GM12878 (cell line): Measurements from ENCODE around the gene TXNL1.
"Not testable (repeated sequence)": the region's sequence is repeated elsewhere in the genome, so short reads cannot be mapped to it uniquely, and the experiment has no call there.

ENCODE experiments used
- BCLAF1 ChIP-seq: fragments of 450-650 bp; IDR thresholded peaks from 2 replicates; pipeline ENCODE4 v1.6.1; 2017; ENCODE audit warnings: antibody characterized with exemption, mild to moderate bottlenecking, moderate library complexity
- CTCF ChIP-seq, 3 experiments: IDR thresholded peaks in 2 of 3; conservative IDR thresholded peaks in 1 of 3; 2 replicates each; pipeline ENCODE4 v1.5.1; 2011; ENCODE audit warnings: low read depth in 3 of 3, low read length in 3 of 3, mild to moderate bottlenecking in 3 of 3, control low read depth in 2 of 3, moderate library complexity in 2 of 3, inconsistent platforms in 1 of 3, mixed read lengths in 1 of 3; ENCODE audit not compliant: control insufficient read depth in 2 of 3, insufficient read depth in 1 of 3; ENCODE audit errors: extremely low read depth in 1 of 3
- EZH2 ChIP-seq: IDR thresholded peaks from 2 replicates; pipeline ENCODE4 v1.6.1; 2012; ENCODE audit warnings: low read depth, mild to moderate bottlenecking, control low read depth, inconsistent platforms, low read length, borderline replicate concordance; ENCODE audit not compliant: control insufficient read depth
- JUND ChIP-seq: IDR thresholded peaks from 2 replicates; pipeline ENCODE4 v1.6.1; 2012; ENCODE audit warnings: low read depth, mild to moderate bottlenecking, low read length, improper control_type of control experiment, moderate library complexity
- LARP7 ChIP-seq: fragments of 450-650 bp; IDR thresholded peaks from 2 replicates; pipeline ENCODE4 v1.6.1; 2017; ENCODE audit warnings: mild to moderate bottlenecking
- MEF2B ChIP-seq: fragments of 450-650 bp; IDR thresholded peaks from 2 replicates; pipeline ENCODE4 v1.6.1; 2018; ENCODE audit warnings: mild to moderate bottlenecking, moderate library complexity; ENCODE audit not compliant: partially characterized antibody, poor library complexity, severe bottlenecking
- MTA3 ChIP-seq: IDR thresholded peaks from 2 replicates; pipeline ENCODE4 v1.6.1; 2012; ENCODE audit warnings: low read length, inconsistent platforms, borderline replicate concordance
- MYB ChIP-seq: fragments of 150-350 bp; IDR thresholded peaks from 2 replicates; pipeline ENCODE4 v1.6.1; 2014; ENCODE audit warnings: mild to moderate bottlenecking, low read depth, low read length, borderline replicate concordance
- RAD21 ChIP-seq: IDR thresholded peaks from 2 replicates; pipeline ENCODE4 v1.6.1; 2011; ENCODE audit warnings: mild to moderate bottlenecking, low read depth, low read length, moderate library complexity; ENCODE audit not compliant: insufficient read depth
- SREBF1 ChIP-seq: IDR thresholded peaks from 2 replicates; pipeline ENCODE4 v1.6.1; 2012; ENCODE audit warnings: mild to moderate bottlenecking, low read length
- SRF ChIP-seq, 2 experiments: IDR thresholded peaks; 2 replicates each; pipeline ENCODE4 v1.6.1; 2011; ENCODE audit warnings: low read depth in 2 of 2, low read length in 2 of 2, mild to moderate bottlenecking in 1 of 2, moderate library complexity in 1 of 2
- USF2 ChIP-seq: IDR thresholded peaks from 2 replicates; pipeline ENCODE4 v1.6.1; 2011; ENCODE audit warnings: low read depth, low read length, improper control_type of control experiment, borderline replicate concordance

DNA sequence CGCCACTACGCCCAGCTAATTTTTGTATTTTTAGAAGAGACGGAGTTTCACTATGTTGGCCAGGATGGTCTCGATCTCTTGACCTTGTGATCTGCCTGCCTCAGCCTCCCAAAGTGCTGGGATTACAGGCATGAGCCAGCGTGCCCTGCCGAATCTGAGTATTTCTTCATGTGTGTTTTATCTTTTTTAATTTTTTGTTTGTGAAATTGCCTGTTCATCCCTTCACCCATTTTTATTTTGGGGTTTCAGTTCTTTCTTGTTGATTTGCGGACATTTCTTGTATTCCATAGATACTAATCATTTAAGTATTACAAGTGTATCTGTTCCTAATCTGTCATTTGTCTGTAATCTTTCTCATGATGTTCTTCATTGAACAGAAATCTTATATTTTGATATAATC is 15.9 kb upstream of the TXNL1 start:
- TF ChIP-seq JUND; BCLAF1; RAD21; MTA3; CTCF (IDR thresholded peaks at IDR 0.05 in 2 of 3, conservative IDR thresholded peaks at IDR 0.05 in 1 of 3; ENCODE audit: control insufficient read depth in 2 of 3, extremely low read depth in 1 of 3, insufficient read depth in 1 of 3, low read depth in 3 of 3, low read length in 3 of 3); MYB; EZH2; LARP7; SRF (IDR thresholded peaks at IDR 0.05; ENCODE audit: low read depth in 2 of 2, low read length in 2 of 2); MEF2B; USF2; SREBF1: not testable (repeated sequence)
